Measurements from ENCODE around the gene PEX10.

DNA sequence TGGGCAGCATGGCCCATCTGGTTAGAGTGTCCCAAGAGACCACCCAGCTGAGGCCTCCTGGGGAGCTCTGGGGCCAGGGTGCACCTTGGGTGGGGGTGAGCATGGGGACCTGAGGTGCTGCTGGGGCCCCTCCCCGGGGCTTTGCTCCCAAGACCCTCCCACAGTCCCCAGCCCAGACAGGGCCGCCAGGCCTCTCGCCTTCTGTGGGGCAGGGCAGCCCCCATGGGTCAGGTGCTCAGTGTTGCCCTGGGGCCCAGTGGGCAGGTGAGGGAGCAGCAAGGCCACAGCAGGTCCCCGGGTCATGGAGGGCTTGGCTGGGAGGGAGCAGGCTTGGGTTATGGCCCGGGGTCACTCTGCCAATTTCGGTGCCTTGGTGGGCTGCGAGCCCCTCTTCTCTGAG is 24.5 kb upstream of the PEX10 start:
- TF ChIP-seq CTCF (IDR thresholded peaks at IDR 0.05 in 4 of 5, conservative IDR thresholded peaks at IDR 0.05 in 1 of 5), result no peak
- no peak for TF ChIP-seq POLR2A (IDR thresholded peaks at IDR 0.05)

Data from gastrocnemius medialis (tissue), 4 donors.